Measurements from ENCODE around the gene RC3H1. TPM values are rescaled to one million over a fixed set of nuclear protein-coding genes. Genes with fewer than 3 reads are reported as not detected.

Gene RC3H1
- total and polyA plus RNA-seq, 8 donors, result 2.9 to 49.0 (median 11.2) TPM

DNA sequence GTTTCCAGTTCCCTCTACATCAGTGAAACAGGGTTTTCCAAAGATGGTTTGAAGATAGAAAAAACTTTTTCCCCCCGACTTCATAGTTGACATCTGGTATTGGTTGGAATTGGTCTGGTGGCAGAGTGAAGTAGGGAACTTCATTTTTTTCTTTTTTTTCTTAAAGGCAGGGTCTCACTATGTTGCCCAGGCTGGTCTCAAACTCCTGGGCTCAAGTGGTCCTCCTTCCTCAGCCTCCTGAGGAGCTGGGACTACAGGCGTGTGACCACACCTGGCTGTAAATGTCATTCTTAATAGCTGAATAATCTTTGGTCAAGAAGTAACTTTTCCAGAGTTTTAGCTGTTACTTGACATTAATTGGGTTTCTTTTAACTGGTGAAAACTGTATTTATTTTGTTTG lies 132.3 kb downstream of the RC3H1 start:
- intact Hi-C loops (cut with DNase I; ENCODE audit: low total_unique reads), result no loop called here
- DNase-seq, result no peak
- H3K4me3 ChIP-seq, result no peak overlapping the region
- H3K4me1 ChIP-seq, result peaks cover 0 to 11% (median 3%) of the 10 kb centered on the region in 4 donors
- no peak overlapping the region for H3K27ac ChIP-seq
- H3K27me3 ChIP-seq, result no peaks in the 10 kb centered on the region
- no peaks in the 10 kb centered on the region for H3K9me3 ChIP-seq
- no peak for TF ChIP-seq EP300 (IDR thresholded peaks at IDR 0.05)
- TF ChIP-seq POLR2AphosphoS5 (IDR thresholded peaks at IDR 0.05), result no peak
- no peak for TF ChIP-seq POLR2A (IDR thresholded peaks at IDR 0.05)
- 93 to 100% (median 97%) methylated on average over 2 of the region's 2 CpGs for WGBS, 5 donors
- H3K36me3 ChIP-seq, result peaks cover 10 to 32% (median 20%) of the 10 kb centered on the region in 4 donors

GRCh38 chr1:173888749-173889148 lies 133.4 kb downstream of the RC3H1 start:
- Histone ChIP-seq H3K36me3 (peaks cover 10 to 30% (median 20%) of the 10 kb centered on the region in 4 donors), H3K27me3 (no peaks in the 10 kb centered on the region), H3K9me3 (no peaks in the 10 kb centered on the region), H3K4me3 (no peak overlapping the region), H3K27ac (no peak overlapping the region), H3K4me1 (peaks cover 0 to 11% (median 3%) of the 10 kb centered on the region in 4 donors)
- no peak for DNase-seq
- intact Hi-C loops (cut with DNase I; ENCODE audit: low total_unique reads), result no loop called here
- no peak for TF ChIP-seq CTCF (IDR thresholded peaks at IDR 0.05)
- no peak for TF ChIP-seq EP300 (IDR thresholded peaks at IDR 0.05)
- TF ChIP-seq POLR2A (IDR thresholded peaks at IDR 0.05), result no peak
- no peak for TF ChIP-seq POLR2AphosphoS5 (IDR thresholded peaks at IDR 0.05)

DNA sequence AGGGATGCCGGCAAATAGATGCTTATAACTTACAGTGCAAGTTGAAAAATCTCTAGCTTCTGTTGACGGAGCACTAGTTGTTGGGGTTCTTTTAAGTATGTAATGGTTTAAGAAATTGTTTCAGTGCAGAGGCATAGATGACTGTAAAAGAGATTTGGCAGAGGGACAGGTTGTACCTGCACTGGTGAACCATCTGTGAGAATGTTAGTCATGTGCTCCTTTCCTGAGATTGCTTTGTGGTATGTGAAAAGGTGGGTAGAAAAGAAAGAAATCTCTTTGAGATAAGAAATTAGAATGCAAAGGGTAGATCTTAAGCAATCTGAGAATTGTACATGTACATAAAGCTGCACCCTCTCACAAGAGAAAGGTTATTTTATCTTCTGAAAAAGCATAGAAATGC lies 134.5 kb downstream of the RC3H1 start:
- Histone ChIP-seq H3K4me1 (peaks cover 0 to 11% (median 3%) of the 10 kb centered on the region in 4 donors), H3K9me3 (no peaks in the 10 kb centered on the region), H3K27ac (no peak overlapping the region), H3K4me3 (no peak overlapping the region), H3K36me3 (peaks cover 10 to 30% (median 20%) of the 10 kb centered on the region in 4 donors), H3K27me3 (no peaks in the 10 kb centered on the region)
- TF ChIP-seq POLR2A (IDR thresholded peaks at IDR 0.05) (no peak), CTCF (IDR thresholded peaks at IDR 0.05) (no peak), POLR2AphosphoS5 (IDR thresholded peaks at IDR 0.05) (no peak), EP300 (IDR thresholded peaks at IDR 0.05) (no peak)
- DNase-seq, result no peak
- 65 to 87% (median 76%) methylated on average over 2 of the region's 2 CpGs for WGBS, 5 donors
- intact Hi-C loops (cut with DNase I; ENCODE audit: low total_unique reads), result no loop called here

DNA sequence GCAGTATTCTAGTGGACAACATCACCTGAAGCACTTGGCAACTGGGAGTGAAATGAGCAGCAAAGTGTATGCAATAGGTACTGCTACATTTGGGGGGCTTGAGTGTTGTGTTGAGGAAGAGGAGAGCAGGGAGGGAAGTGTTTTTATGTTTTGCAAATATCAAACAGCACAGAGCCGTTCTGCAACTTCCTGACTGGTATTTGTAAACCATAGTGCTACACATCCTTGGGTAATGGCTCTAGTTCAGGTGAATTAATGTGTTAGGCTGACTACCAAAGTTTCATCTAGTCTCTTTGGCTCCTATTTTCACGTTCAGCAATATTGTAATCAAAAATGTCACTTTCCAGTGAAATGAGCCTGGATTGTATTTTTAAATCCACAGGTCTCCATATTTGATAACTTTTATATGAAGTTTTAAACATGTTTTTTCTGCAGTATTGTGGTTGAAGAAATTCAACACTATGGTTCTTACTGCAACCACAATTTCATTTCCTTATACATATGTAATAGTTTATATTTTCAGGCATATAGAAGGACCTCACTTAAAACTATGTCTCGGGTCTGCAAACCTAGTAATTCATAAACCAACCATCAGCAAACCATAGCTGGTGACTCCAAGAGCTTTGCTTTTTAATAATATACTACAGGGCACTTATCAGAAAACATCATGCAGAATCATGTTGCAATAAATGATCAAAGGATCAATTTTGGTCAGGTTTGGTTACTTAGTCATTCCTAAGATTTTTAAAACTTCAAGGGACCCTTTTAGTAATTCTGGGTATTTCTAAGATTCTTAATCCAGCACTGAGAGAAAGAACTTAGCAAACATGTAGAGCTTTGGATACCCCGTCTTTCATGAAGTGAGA lies 135.2 kb downstream of the RC3H1 start:
- no peaks in the 10 kb centered on the region for H3K27me3 ChIP-seq
- WGBS, 5 donors, result 69 to 74% (median 73%) methylated on average over 4 of the region's 4 CpGs
- H3K36me3 ChIP-seq, result peaks cover 10 to 30% (median 20%) of the 10 kb centered on the region in 4 donors
- TF ChIP-seq POLR2AphosphoS5 (IDR thresholded peaks at IDR 0.05) (no peak), CTCF (IDR thresholded peaks at IDR 0.05) (no peak), POLR2A (IDR thresholded peaks at IDR 0.05) (no peak), EP300 (IDR thresholded peaks at IDR 0.05) (no peak)
- intact Hi-C loops (cut with DNase I; ENCODE audit: low total_unique reads), result no loop called here
- no peak for DNase-seq
- no peaks in the 10 kb centered on the region for H3K9me3 ChIP-seq
- peaks cover 0 to 11% (median 3%) of the 10 kb centered on the region in 4 donors for H3K4me1 ChIP-seq
- H3K27ac ChIP-seq, result no peak overlapping the region
- no peak overlapping the region for H3K4me3 ChIP-seq

GRCh38 chr1:173884701-173885100 lies 137.5 kb downstream of the RC3H1 start:
- intact Hi-C loops (cut with DNase I; ENCODE audit: low total_unique reads), result no loop called here
- WGBS, 5 donors, result 90 to 95% (median 95%) methylated on average over 5 of the region's 5 CpGs
- H3K36me3 ChIP-seq, result peaks cover 10 to 33% (median 25%) of the 10 kb centered on the region in 4 donors
- TF ChIP-seq CTCF (IDR thresholded peaks at IDR 0.05) (no peak), POLR2A (IDR thresholded peaks at IDR 0.05) (no peak), POLR2AphosphoS5 (IDR thresholded peaks at IDR 0.05) (no peak), EP300 (IDR thresholded peaks at IDR 0.05) (no peak)
- H3K4me3 ChIP-seq, result no peak overlapping the region
- H3K27ac ChIP-seq, result no peak overlapping the region
- H3K9me3 ChIP-seq, result no peaks in the 10 kb centered on the region
- peaks cover 0 to 11% (median 3%) of the 10 kb centered on the region in 4 donors for H3K4me1 ChIP-seq
- H3K27me3 ChIP-seq, result no peaks in the 10 kb centered on the region
- no peak for DNase-seq

Measured in stomach (tissue), 9 donors.